Measurements from ENCODE around the gene TSR1.

DNA sequence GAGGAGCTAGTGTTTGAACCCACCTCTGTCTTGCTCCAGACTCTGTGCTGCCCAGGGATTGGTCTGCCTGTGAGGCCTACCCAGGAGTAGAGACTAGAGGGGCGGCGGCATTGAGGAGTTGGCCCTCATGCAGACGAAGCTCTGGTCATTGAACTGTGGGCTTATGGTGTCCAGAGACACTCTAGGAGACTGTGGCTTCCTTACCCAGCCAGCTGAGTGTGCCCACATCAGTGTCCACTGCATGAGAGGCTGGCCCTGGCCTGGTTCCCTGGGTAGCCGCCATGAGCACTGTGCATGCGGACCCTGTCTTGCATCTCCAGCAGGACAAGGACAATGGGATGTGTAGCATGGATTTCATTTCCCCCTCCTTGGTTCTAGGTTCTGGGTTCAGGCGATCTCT, 15.0 kb upstream of the TSR1 start:
- TF ChIP-seq, protein P1, sequence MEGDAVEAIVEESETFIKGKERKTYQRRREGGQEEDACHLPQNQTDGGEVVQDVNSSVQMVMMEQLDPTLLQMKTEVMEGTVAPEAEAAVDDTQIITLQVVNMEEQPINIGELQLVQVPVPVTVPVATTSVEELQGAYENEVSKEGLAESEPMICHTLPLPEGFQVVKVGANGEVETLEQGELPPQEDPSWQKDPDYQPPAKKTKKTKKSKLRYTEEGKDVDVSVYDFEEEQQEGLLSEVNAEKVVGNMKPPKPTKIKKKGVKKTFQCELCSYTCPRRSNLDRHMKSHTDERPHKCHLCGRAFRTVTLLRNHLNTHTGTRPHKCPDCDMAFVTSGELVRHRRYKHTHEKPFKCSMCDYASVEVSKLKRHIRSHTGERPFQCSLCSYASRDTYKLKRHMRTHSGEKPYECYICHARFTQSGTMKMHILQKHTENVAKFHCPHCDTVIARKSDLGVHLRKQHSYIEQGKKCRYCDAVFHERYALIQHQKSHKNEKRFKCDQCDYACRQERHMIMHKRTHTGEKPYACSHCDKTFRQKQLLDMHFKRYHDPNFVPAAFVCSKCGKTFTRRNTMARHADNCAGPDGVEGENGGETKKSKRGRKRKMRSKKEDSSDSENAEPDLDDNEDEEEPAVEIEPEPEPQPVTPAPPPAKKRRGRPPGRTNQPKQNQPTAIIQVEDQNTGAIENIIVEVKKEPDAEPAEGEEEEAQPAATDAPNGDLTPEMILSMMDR (IDR thresholded peaks at IDR 0.05): no peak
- no peak for TF ChIP-seq POLR2A (IDR thresholded peaks at IDR 0.05)
